ENCODE measurements around the gene KIRREL3.

GRCh38 chr11:126926376-126926791, 74.2 kb downstream of the KIRREL3 start:
- TF ChIP-seq CTCF (IDR thresholded peaks at IDR 0.05; ENCODE audit: low read depth, low read length): no peak
- TF ChIP-seq EZH2phosphoT487 (IDR thresholded peaks at IDR 0.05; ENCODE audit: low read depth): no peak
